Lung (tissue), 12 donors: ENCODE results near the gene RELN. TPM values are rescaled to one million over a fixed set of nuclear protein-coding genes. Genes with fewer than 3 reads are reported as not detected.

Experiments used
- ATAC-seq: fragments of 200-7000 bp; cut with Tn5 transposase; one replicate; pipeline ENCODE4 v1.9.1; 2020; ENCODE audit warnings: moderate number of reproducible peaks; ENCODE audit not compliant: insufficient read depth, low FRiP score
- DNase-seq, 3 donors: peaks; one replicate each; pipeline ENCODE4 v3.0.0-alpha.2; 2013 to 2017
- H3K27ac ChIP-seq, 2 donors: one replicate each; pipeline ENCODE4 v1.5.1; 2013; ENCODE audit warnings: mild to moderate bottlenecking in 2 of 2, moderate library complexity in 2 of 2, control low read depth in 1 of 2, inconsistent platforms in 1 of 2, low read depth in 1 of 2, low read length in 1 of 2
- H3K27me3 ChIP-seq, 3 donors: one replicate each; pipeline ENCODE4 v1.5.1; 2013; ENCODE audit warnings: low read length in 2 of 3; ENCODE audit not compliant: control insufficient read depth in 3 of 3, insufficient read depth in 3 of 3
- H3K36me3 ChIP-seq, 4 donors: one replicate each; pipeline ENCODE4 v1.5.1; 2013; ENCODE audit warnings: low read length in 4 of 4, mild to moderate bottlenecking in 1 of 4, moderate library complexity in 1 of 4; ENCODE audit not compliant: control insufficient read depth in 4 of 4, insufficient read depth in 4 of 4
- H3K4me1 ChIP-seq, 5 donors: one replicate each; pipeline ENCODE4 v1.5.1; 2013; ENCODE audit warnings: low read length in 5 of 5, mild to moderate bottlenecking in 2 of 5, moderate library complexity in 1 of 5; ENCODE audit not compliant: control insufficient read depth in 5 of 5, insufficient read depth in 5 of 5
- H3K4me3 ChIP-seq: one replicate; pipeline ENCODE4 v1.5.1; 2013; ENCODE audit warnings: mild to moderate bottlenecking, control low read depth, moderate library complexity
- H3K9ac ChIP-seq, 2 donors: one replicate each; pipeline ENCODE4 v1.5.1; 2013; ENCODE audit warnings: low read length in 2 of 2, control low read depth in 1 of 2; ENCODE audit not compliant: insufficient read depth in 1 of 2
- H3K9me3 ChIP-seq, 4 donors: one replicate each; pipeline ENCODE4 v1.5.1; 2013; ENCODE audit warnings: low read length in 3 of 4, mild to moderate bottlenecking in 1 of 4, moderate library complexity in 1 of 4; ENCODE audit not compliant: control insufficient read depth in 4 of 4, insufficient read depth in 3 of 4
- WGBS, 2 donors: extraction: QIAGEN DNeasy Blood & Tissue Kit; methylation state at CpG; one replicate each; pipeline ENCODE4 v1.1.7; 2013; 5-methylcytosine and 5-hydroxymethylcytosine counted together
- polyA plus RNA-seq, 2 donors: library from polyadenylated mRNA; stranded (reverse); fragments of 200-250 nt; gene quantifications; one replicate each; pipeline ENCODE4 v1.2.1, GENCODE V29; 2013
- total RNA-seq, 2 donors: library from RNA; depleted of rRNA in 1 of 2; stranded (reverse); fragments of >200 nt in 1 of 2; gene quantifications; one replicate each; pipeline ENCODE4 v1.2.1, GENCODE V29; 2014 to 2021
- TF ChIP-seq, protein P1 (sequence below): IDR thresholded peaks from 2 replicates; pipeline ENCODE4 v1.5.1; 2012; ENCODE audit warnings: mild to moderate bottlenecking; ENCODE audit errors: control extremely low read depth, extremely low read depth
- donor health status: control.
- donor health status: control.
- donor health status: Bipolar disorder and iron deficiency.
- donor health status: healthy.
- donor health status: DM: yes; HTN: yes; CAD: no.

Gene RELN
- total and polyA plus RNA-seq, 4 donors: 0.24 to 7.7 (median 2.0) TPM

GRCh38 chr7:103934508-103934907, 55.0 kb downstream of the RELN start:
- 0 to 39% methylated on average over 1 of the region's 1 CpG for WGBS, 2 donors
- H3K27me3 ChIP-seq: no peaks in the 10 kb centered on the region
- H3K9me3 ChIP-seq: no peaks in the 10 kb centered on the region
- no peak overlapping the region for H3K27ac ChIP-seq
- no peaks in the 10 kb centered on the region for H3K36me3 ChIP-seq
- ATAC-seq: no peak
- DNase-seq: no peak
- no peak overlapping the region for H3K9ac ChIP-seq
- no peaks in the 10 kb centered on the region for H3K4me1 ChIP-seq
- no peak overlapping the region for H3K4me3 ChIP-seq
- TF ChIP-seq, protein P1, sequence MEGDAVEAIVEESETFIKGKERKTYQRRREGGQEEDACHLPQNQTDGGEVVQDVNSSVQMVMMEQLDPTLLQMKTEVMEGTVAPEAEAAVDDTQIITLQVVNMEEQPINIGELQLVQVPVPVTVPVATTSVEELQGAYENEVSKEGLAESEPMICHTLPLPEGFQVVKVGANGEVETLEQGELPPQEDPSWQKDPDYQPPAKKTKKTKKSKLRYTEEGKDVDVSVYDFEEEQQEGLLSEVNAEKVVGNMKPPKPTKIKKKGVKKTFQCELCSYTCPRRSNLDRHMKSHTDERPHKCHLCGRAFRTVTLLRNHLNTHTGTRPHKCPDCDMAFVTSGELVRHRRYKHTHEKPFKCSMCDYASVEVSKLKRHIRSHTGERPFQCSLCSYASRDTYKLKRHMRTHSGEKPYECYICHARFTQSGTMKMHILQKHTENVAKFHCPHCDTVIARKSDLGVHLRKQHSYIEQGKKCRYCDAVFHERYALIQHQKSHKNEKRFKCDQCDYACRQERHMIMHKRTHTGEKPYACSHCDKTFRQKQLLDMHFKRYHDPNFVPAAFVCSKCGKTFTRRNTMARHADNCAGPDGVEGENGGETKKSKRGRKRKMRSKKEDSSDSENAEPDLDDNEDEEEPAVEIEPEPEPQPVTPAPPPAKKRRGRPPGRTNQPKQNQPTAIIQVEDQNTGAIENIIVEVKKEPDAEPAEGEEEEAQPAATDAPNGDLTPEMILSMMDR: no peak

GRCh38 chr7:103932389-103932788, 57.1 kb downstream of the RELN start:
- no peak for DNase-seq
- no peak for ATAC-seq
- TF ChIP-seq, protein P1: no peak
- Histone ChIP-seq H3K27ac (no peak overlapping the region), H3K27me3 (no peaks in the 10 kb centered on the region), H3K36me3 (no peaks in the 10 kb centered on the region), H3K4me3 (no peak overlapping the region), H3K9me3 (no peaks in the 10 kb centered on the region), H3K4me1 (no peaks in the 10 kb centered on the region), H3K9ac (no peak overlapping the region)
- 28 to 32% methylated on average over 2 of the region's 2 CpGs for WGBS, 2 donors

DNA sequence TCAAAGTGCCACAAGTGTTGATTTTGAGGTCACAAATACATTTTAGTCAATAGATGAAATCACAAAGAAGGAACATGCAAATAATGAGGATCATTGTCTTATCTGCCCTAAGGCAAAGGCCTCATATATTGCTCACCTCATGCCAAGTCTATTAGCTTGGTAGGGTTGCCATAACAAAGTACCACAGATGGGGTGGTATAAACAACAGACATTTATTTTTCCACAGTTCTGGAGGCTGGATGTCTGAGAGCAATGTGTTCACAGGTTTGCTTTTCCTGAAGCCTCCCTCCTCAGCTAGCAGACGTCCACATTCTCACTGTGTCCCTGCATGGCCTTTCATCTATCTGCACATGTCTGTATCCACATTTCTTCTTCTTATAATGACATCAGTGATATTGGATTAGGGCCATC, 59.6 kb downstream of the RELN start:
- Histone ChIP-seq H3K27me3 (no peaks in the 10 kb centered on the region), H3K9me3 (no peaks in the 10 kb centered on the region), H3K27ac (no peak overlapping the region), H3K4me3 (no peak overlapping the region), H3K9ac (no peak overlapping the region), H3K36me3 (no peaks in the 10 kb centered on the region), H3K4me1 (no peaks in the 10 kb centered on the region)
- DNase-seq: no peak
- no peak for ATAC-seq
- WGBS, 2 donors: 77 to 90% methylated on average over 1 of the region's 1 CpG
- TF ChIP-seq, protein P1: no peak

DNA sequence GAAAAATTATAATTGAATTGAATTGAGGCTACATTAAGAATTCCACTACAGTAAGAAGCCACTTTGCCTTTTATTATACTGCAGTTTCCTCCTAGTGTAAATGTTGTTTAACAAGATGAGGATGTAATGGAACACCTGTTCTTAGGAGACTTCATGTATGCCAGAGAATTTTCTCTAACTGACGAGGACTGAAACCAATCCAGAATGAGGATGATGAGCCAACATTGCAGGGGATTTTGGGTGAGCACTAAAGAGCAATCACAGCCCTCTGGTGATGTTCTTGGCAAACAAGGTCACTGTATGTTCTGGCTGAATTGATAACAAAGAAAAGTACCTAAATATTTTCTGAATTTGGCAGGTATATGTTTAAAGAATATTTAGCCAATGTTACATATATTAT, 60.9 kb downstream of the RELN start:
- H3K36me3 ChIP-seq: no peaks in the 10 kb centered on the region
- 60 to 63% methylated on average over 1 of the region's 1 CpG for WGBS, 2 donors
- no peaks in the 10 kb centered on the region for H3K4me1 ChIP-seq
- TF ChIP-seq, protein P1: no peak
- H3K4me3 ChIP-seq: no peak overlapping the region
- DNase-seq: no peak
- ATAC-seq: no peak
- no peaks in the 10 kb centered on the region for H3K27me3 ChIP-seq
- no peak overlapping the region for H3K9ac ChIP-seq
- H3K9me3 ChIP-seq: no peaks in the 10 kb centered on the region
- no peak overlapping the region for H3K27ac ChIP-seq
